Retinal pigment epithelial cell (primary cell): ENCODE measurements around the gene ZC3H13.
A peak's percentile ranks its signal among the peaks of the same experiment; 100 is the strongest.

Source experiments
- DNase-seq: peaks from one replicate; pipeline ENCODE4 v3.0.0-alpha.2; 2010; ENCODE audit warnings: low read depth
- H3K4me3 ChIP-seq: 2 replicates; pipeline ENCODE4 v1.5.1; 2011; ENCODE audit warnings: mild to moderate bottlenecking, low read length, control low read depth, moderate library complexity
- TF ChIP-seq, protein P1 (sequence below): conservative IDR thresholded peaks from 2 replicates; pipeline ENCODE4 v1.5.1; 2011; ENCODE audit warnings: low read depth, low read length, control low read depth, inconsistent platforms

The ZC3H13 gene, protein sequence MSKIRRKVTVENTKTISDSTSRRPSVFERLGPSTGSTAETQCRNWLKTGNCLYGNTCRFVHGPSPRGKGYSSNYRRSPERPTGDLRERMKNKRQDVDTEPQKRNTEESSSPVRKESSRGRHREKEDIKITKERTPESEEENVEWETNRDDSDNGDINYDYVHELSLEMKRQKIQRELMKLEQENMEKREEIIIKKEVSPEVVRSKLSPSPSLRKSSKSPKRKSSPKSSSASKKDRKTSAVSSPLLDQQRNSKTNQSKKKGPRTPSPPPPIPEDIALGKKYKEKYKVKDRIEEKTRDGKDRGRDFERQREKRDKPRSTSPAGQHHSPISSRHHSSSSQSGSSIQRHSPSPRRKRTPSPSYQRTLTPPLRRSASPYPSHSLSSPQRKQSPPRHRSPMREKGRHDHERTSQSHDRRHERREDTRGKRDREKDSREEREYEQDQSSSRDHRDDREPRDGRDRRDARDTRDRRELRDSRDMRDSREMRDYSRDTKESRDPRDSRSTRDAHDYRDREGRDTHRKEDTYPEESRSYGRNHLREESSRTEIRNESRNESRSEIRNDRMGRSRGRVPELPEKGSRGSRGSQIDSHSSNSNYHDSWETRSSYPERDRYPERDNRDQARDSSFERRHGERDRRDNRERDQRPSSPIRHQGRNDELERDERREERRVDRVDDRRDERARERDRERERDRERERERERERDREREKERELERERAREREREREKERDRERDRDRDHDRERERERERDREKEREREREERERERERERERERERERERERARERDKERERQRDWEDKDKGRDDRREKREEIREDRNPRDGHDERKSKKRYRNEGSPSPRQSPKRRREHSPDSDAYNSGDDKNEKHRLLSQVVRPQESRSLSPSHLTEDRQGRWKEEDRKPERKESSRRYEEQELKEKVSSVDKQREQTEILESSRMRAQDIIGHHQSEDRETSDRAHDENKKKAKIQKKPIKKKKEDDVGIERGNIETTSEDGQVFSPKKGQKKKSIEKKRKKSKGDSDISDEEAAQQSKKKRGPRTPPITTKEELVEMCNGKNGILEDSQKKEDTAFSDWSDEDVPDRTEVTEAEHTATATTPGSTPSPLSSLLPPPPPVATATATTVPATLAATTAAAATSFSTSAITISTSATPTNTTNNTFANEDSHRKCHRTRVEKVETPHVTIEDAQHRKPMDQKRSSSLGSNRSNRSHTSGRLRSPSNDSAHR (N-terminal part only)

GRCh38 chr13:46052319-46053161 lies at the start of gene ZC3H13:
Gene ZC3H13 (minus strand): TSS chr13:46052746. CDS start chr13:46045507, 7,239 bp downstream.
- peak within 1 kb of the TSS; percentile 91 for H3K4me3 ChIP-seq
- DNase-seq, result peak; percentile 92
- TF ChIP-seq, protein P1, sequence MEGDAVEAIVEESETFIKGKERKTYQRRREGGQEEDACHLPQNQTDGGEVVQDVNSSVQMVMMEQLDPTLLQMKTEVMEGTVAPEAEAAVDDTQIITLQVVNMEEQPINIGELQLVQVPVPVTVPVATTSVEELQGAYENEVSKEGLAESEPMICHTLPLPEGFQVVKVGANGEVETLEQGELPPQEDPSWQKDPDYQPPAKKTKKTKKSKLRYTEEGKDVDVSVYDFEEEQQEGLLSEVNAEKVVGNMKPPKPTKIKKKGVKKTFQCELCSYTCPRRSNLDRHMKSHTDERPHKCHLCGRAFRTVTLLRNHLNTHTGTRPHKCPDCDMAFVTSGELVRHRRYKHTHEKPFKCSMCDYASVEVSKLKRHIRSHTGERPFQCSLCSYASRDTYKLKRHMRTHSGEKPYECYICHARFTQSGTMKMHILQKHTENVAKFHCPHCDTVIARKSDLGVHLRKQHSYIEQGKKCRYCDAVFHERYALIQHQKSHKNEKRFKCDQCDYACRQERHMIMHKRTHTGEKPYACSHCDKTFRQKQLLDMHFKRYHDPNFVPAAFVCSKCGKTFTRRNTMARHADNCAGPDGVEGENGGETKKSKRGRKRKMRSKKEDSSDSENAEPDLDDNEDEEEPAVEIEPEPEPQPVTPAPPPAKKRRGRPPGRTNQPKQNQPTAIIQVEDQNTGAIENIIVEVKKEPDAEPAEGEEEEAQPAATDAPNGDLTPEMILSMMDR, result peak; percentile 25

DNA sequence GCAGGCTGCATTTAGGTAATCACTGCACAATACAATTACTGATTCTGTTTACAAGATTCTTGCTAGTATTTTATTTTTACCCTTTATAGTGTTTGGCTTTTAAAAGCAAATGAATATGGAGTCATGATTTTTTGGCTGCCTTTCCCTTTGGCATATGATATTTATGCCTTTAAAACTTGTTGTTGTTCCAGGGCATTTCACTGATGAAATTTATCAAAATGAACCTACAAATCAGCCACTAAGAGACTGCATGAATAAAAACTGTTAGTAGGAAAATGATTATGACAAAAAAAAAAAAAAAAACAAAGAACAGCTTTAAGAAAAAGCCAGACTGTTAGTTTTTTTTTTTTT lies 49.7 kb upstream of the ZC3H13 start:
- H3K4me3 ChIP-seq, result no peak overlapping the region
- DNase-seq, result no peak
- TF ChIP-seq, protein P1, result no peak

- TF ChIP-seq, protein P1, result no peak
- H3K4me3 ChIP-seq, result no peak overlapping the region
- DNase-seq, result no peak
Observed at GRCh38 chr13:46101484-46102254, 49.1 kb upstream of the ZC3H13 start.

DNA sequence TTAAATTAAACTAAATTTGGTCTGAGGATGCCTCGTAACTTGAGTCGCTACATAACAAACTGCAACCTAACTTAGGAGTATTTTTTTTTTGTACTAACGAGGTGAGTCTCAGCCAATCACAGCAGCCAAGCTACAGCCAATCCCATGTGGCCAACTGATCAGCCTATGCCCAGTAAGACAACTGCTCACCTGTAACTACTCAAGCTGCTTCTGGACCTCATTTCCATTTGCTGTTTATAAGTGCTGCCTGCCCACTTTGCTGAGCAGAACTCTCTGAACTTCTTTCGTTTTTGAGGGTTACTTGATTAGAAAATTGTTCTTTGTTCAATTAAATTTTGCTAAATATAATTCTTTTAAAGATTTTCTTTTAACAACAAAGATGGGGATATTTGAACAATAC lies 48.5 kb upstream of the ZC3H13 start:
- TF ChIP-seq, protein P1, result no peak
- H3K4me3 ChIP-seq, result no peak overlapping the region
- no peak for DNase-seq

DNA sequence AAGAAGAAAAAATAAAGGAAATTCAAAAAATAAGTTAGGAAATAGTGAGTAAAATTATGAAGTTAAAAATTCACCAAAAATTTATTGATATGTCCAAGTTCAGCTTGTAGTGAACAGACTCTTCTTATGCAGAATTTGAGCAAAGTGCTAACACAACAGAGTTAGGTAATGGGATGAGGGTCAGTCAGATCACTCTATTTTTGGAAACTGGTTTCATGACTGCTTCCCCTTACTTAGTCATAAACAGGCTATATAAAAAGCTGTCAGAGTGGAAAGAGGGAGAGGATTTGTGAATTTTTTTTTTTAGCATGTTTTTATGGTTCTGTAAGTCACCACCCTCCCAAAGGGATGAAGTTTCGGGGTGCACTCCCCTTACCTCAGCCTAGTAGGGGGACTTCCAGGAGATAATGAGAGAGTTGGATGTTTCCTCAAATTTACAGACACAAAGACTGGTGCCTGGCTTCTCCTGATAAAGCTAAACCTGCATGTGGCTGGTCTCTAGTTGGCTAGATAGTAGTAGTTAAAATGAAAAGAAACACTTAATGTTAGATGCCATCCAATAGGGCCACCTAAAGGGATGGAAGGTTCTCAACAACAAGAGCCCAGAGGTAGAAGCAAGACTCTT lies 47.8 kb upstream of the ZC3H13 start:
- no peak for DNase-seq
- TF ChIP-seq, protein P1, result no peak
- no peak overlapping the region for H3K4me3 ChIP-seq
